ENCODE measurements around the gene TAF3. TPM values are rescaled to one million over a fixed set of nuclear protein-coding genes. Genes with fewer than 3 reads are reported as not detected.
"Not testable (repeated sequence)": the region's sequence is repeated elsewhere in the genome, so short reads cannot be mapped to it uniquely, and the experiment has no call there.

TAF3 gene
- total and polyA plus RNA-seq, 2 experiments from 2014 or later: 4.1 to 6.4 TPM

DNA sequence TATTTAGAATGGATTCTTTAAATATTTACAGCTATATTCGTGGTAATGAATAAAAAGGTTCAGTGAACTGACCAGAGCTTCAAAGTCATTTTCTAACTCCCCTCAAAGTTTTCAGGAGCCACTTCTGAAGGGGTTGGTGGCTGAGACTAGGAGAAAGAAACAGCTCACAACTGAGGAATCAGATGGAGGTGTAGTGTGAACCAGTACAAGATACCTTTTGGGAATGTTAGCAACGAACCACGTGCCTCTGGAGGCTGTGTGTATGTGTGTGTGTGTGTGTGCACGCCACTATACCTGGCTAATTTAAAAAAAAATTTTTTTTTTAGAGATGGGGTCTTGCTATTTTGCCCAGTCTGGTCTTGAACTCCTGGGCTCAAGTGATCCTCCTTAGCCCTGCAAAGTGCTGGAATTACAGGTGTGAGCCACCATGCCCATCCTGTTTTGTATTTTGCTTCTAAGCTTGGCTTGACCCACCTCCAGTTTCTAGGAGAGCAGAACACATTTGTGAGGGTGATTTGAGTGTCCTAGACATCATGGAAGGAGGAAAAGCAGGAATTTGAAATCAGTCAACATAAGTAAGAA lies 9.5 kb upstream of the TAF3 start:
- WGBS (ENCODE audit: low lambda C conversion rate, missing lambda C conversion rate): 72% methylated on average over 4 of the region's 4 CpGs
- Histone ChIP-seq H3K27me3 (no peaks in the 10 kb centered on the region), H3K27ac (no peak overlapping the region), H3K9me3 (ENCODE audit: low read depth) (no peaks in the 10 kb centered on the region), H3K36me3 (replicated peaks; ENCODE audit: insufficient read depth, low read depth) (no peaks in the 10 kb centered on the region), H3K4me2 (no peak overlapping the region), H2AFZ (no peak overlapping the region), H3K4me1 (ENCODE audit: insufficient read depth) (peaks cover 6% of the 10 kb centered on the region), H3K79me2 (peaks cover 2% of the 10 kb centered on the region), H3K4me3 (no peak overlapping the region), H4K20me1 (ENCODE audit: insufficient read depth, poor library complexity, severe bottlenecking) (no peaks in the 10 kb centered on the region), H3K9me2 (replicated peaks; ENCODE audit: insufficient read depth) (no peaks in the 10 kb centered on the region)
- DNase-seq (ENCODE audit: low spot score): no peak
- TF ChIP-seq EZH2phosphoT487 (IDR thresholded peaks at IDR 0.05; ENCODE audit: low read depth, severe bottlenecking, unreplicated experiment) (no peak), EZH2 (IDR thresholded peaks at IDR 0.05; ENCODE audit: borderline replicate concordance) (no peak)
- TF ChIP-seq, protein P1, sequence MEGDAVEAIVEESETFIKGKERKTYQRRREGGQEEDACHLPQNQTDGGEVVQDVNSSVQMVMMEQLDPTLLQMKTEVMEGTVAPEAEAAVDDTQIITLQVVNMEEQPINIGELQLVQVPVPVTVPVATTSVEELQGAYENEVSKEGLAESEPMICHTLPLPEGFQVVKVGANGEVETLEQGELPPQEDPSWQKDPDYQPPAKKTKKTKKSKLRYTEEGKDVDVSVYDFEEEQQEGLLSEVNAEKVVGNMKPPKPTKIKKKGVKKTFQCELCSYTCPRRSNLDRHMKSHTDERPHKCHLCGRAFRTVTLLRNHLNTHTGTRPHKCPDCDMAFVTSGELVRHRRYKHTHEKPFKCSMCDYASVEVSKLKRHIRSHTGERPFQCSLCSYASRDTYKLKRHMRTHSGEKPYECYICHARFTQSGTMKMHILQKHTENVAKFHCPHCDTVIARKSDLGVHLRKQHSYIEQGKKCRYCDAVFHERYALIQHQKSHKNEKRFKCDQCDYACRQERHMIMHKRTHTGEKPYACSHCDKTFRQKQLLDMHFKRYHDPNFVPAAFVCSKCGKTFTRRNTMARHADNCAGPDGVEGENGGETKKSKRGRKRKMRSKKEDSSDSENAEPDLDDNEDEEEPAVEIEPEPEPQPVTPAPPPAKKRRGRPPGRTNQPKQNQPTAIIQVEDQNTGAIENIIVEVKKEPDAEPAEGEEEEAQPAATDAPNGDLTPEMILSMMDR (IDR thresholded peaks at IDR 0.05; ENCODE audit: poor library complexity): no peak

DNA sequence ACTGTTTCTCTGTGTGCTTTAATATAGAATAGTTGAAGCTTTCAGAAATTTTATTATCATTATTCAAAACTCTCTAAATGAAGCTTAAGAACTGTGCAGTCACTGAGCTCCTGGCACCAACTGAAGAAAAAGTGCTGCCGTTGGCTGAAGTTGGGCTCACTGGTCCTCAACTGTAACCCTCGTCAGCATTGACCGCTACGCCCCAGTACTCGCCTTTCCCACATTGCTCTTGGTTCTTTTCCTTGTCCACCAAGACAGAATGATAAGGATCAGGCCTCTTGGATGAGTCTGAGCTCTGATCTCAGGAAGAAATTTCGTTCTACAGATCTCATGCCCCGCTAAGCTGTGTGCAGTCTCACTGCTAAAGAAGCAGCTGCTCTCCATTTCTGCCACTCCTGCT lies 7.9 kb upstream of the TAF3 start:
- 79% methylated on average over 7 of the region's 7 CpGs for WGBS (ENCODE audit: low lambda C conversion rate, missing lambda C conversion rate)
- no peak for DNase-seq (ENCODE audit: low spot score)
- no peaks in the 10 kb centered on the region for H3K27me3 ChIP-seq
- H2AFZ ChIP-seq: no peak overlapping the region
- H3K4me2 ChIP-seq: no peak overlapping the region
- H3K27ac ChIP-seq: no peak overlapping the region
- H3K79me2 ChIP-seq: no peaks in the 10 kb centered on the region
- no peaks in the 10 kb centered on the region for H3K36me3 ChIP-seq (replicated peaks; ENCODE audit: insufficient read depth, low read depth)
- peaks cover 6% of the 10 kb centered on the region for H3K4me1 ChIP-seq (ENCODE audit: insufficient read depth)
- no peak for TF ChIP-seq EZH2 (IDR thresholded peaks at IDR 0.05; ENCODE audit: borderline replicate concordance)
- no peak for TF ChIP-seq EZH2phosphoT487 (IDR thresholded peaks at IDR 0.05; ENCODE audit: low read depth, severe bottlenecking, unreplicated experiment)
- TF ChIP-seq, protein P1 (IDR thresholded peaks at IDR 0.05; ENCODE audit: poor library complexity): no peak
- no peaks in the 10 kb centered on the region for H3K9me2 ChIP-seq (replicated peaks; ENCODE audit: insufficient read depth)
- no peaks in the 10 kb centered on the region for H3K9me3 ChIP-seq (ENCODE audit: low read depth)
- H3K4me3 ChIP-seq: no peak overlapping the region
- no peaks in the 10 kb centered on the region for H4K20me1 ChIP-seq (ENCODE audit: insufficient read depth, poor library complexity, severe bottlenecking)

DNA sequence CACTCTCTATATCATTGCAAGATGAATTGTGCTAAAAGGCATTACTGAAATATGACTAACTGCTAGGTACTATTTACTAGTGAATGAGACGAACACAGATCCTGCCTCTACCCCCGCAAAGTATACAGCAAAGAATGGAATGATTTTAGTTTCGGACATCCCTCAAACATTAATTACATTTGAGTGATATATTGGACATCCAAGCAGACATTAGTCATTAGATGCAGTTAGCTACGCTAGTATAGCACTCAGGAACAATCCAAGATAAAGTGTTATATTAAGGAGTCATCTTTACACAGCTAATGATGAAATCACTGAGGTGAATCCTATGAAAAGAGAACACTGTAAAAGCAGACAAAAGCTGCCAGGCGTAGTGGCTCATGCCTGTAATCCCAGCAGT lies 7.3 kb upstream of the TAF3 start:
- WGBS (ENCODE audit: low lambda C conversion rate, missing lambda C conversion rate): 93% methylated on average over 5 of the region's 5 CpGs
- TF ChIP-seq EZH2 (IDR thresholded peaks at IDR 0.05; ENCODE audit: borderline replicate concordance) (no peak), EZH2phosphoT487 (IDR thresholded peaks at IDR 0.05; ENCODE audit: low read depth, severe bottlenecking, unreplicated experiment) (no peak)
- TF ChIP-seq, protein P1 (IDR thresholded peaks at IDR 0.05; ENCODE audit: poor library complexity): no peak
- H3K4me2 ChIP-seq: no peak overlapping the region
- no peaks in the 10 kb centered on the region for H3K36me3 ChIP-seq (replicated peaks; ENCODE audit: insufficient read depth, low read depth)
- no peaks in the 10 kb centered on the region for H3K9me3 ChIP-seq (ENCODE audit: low read depth)
- no peaks in the 10 kb centered on the region for H3K9me2 ChIP-seq (replicated peaks; ENCODE audit: insufficient read depth)
- H3K4me3 ChIP-seq: no peak overlapping the region
- no peak overlapping the region for H3K27ac ChIP-seq
- DNase-seq (ENCODE audit: low spot score): no peak
- H2AFZ ChIP-seq: no peak overlapping the region
- no peaks in the 10 kb centered on the region for H4K20me1 ChIP-seq (ENCODE audit: insufficient read depth, poor library complexity, severe bottlenecking)
- peaks cover 6% of the 10 kb centered on the region for H3K4me1 ChIP-seq (ENCODE audit: insufficient read depth)
- H3K79me2 ChIP-seq: no peaks in the 10 kb centered on the region
- no peaks in the 10 kb centered on the region for H3K27me3 ChIP-seq

DNA sequence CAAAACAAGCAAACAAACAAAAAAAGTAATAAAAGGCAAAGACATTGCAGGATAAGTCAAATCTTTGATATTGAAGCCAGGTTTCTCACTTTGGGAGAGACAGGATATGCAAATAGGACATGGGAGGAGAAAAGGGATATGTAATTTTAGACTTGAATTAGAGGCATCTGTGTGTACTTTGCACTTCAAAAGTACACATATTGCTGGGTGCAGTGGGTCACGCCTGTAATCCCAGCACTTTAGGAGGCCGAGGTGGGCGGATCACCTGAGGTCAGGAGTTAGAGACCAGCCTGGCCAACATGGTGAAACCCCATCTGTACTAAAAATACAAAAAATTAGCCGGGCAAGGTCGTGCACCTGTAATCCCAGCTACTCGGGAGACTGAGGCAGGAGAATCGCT lies 6.6 kb upstream of the TAF3 start:
- H4K20me1 ChIP-seq (ENCODE audit: insufficient read depth, poor library complexity, severe bottlenecking); H3K36me3 ChIP-seq (replicated peaks; ENCODE audit: insufficient read depth, low read depth); H3K27ac ChIP-seq; H3K9me2 ChIP-seq (replicated peaks; ENCODE audit: insufficient read depth); DNase-seq (ENCODE audit: low spot score); H3K4me3 ChIP-seq; H2AFZ ChIP-seq; H3K4me2 ChIP-seq; H3K9me3 ChIP-seq (ENCODE audit: low read depth); H3K79me2 ChIP-seq; H3K4me1 ChIP-seq (ENCODE audit: insufficient read depth); H3K27me3 ChIP-seq: not testable (repeated sequence)
- 73% methylated on average over 7 of the region's 7 CpGs for WGBS (ENCODE audit: low lambda C conversion rate, missing lambda C conversion rate)

Measured in hepatocyte (in vitro differentiated cells).